ENCODE data around the gene KIFBP. TPM values are rescaled to one million over a fixed set of nuclear protein-coding genes. Genes with fewer than 3 reads are reported as not detected.

KIFBP gene
- total RNA-seq, 1 experiment from 2014 or later, result 44.7 TPM

GRCh38 chr10:68997211-68997610 is 8.6 kb downstream of the KIFBP start:
- Histone ChIP-seq H4K8ac (replicated peaks; ENCODE audit: insufficient read length, low read depth, low read length) (no peak overlapping the region), H3K4ac (ENCODE audit: low read depth, low read length) (no peak overlapping the region), H3K79me2 (ENCODE audit: insufficient read depth, low read length) (peaks cover 11% of the 10 kb centered on the region; the same call in 1 of the 2 replicates), H3K27ac (ENCODE audit: insufficient read length, low read depth, low read length) (no peak overlapping the region), H3K9me3 (ENCODE audit: control insufficient read depth, low read depth, low read length) (no peaks in the 10 kb centered on the region), H2BK120ac (ENCODE audit: low read depth, low read length, poor library complexity, severe bottlenecking) (no peak overlapping the region), H4K91ac (ENCODE audit: insufficient read length, low read depth, low read length) (no peak overlapping the region), H3T11ph (ENCODE audit: low read length) (no peak overlapping the region), H2BK12ac (ENCODE audit: insufficient read length, low read depth, low read length) (no peak overlapping the region), H2BK20ac (ENCODE audit: low read depth, low read length, poor library complexity, severe bottlenecking) (no peak overlapping the region), H3K9ac (ENCODE audit: extremely low read depth, insufficient read length, low read length) (no peak overlapping the region), H3K27me3 (ENCODE audit: insufficient read depth, low read length) (no peaks in the 10 kb centered on the region), H3K4me1 (ENCODE audit: insufficient read depth, low read length) (no peaks in the 10 kb centered on the region), H3K18ac (ENCODE audit: insufficient read length, low read depth, low read length) (no peak overlapping the region), H3K4me2 (ENCODE audit: insufficient read depth, insufficient read length, low read length) (no peak overlapping the region), H3K23ac (ENCODE audit: insufficient read length, low read depth, low read length) (no peak overlapping the region), H2AK5ac (ENCODE audit: insufficient read length, low read length) (no peak overlapping the region), H2AFZ (ENCODE audit: low read length) (no peak overlapping the region), H2BK15ac (ENCODE audit: low read depth, low read length) (no peak overlapping the region), H3K79me1 (ENCODE audit: insufficient read depth, low read depth, low read length, poor library complexity, severe bottlenecking) (no peaks in the 10 kb centered on the region), H2BK5ac (ENCODE audit: insufficient read length, low read length) (no peak overlapping the region), H3K56ac (ENCODE audit: insufficient read length, low read depth, low read length) (no peak overlapping the region), H3K23me2 (ENCODE audit: insufficient read length, low read depth, low read length, poor library complexity, severe bottlenecking) (no peaks in the 10 kb centered on the region), H4K20me1 (ENCODE audit: control insufficient read depth, insufficient read depth, insufficient read length) (no peaks in the 10 kb centered on the region), H3K14ac (ENCODE audit: insufficient read depth, low read length) (no peak overlapping the region), H4K5ac (ENCODE audit: insufficient read length, low read depth, low read length) (no peak overlapping the region)
- Mint-ChIP-seq H3K27me3 (ENCODE audit: low read depth) (no peaks in the 10 kb centered on the region), H3K36me3 (ENCODE audit: insufficient read depth in 1 of 3, low read depth in 3 of 3) (peaks cover 2 to 18% (median 15%) of the 10 kb centered on the region in 3 experiments; a peak in 5 of 7 replicates), H3K4me1 (peaks cover 5 to 8% of the 10 kb centered on the region in 2 experiments), H3K4me3 (no peak overlapping the region), H3K9me3 (no peaks in the 10 kb centered on the region), H3K27ac (peak overlapping the region in 1 of 3 experiments; percentile 55; a peak in 2 of 7 replicates)
- DNase-seq, result no peak
- WGBS (ENCODE audit: extremely low coverage, insufficient read length, low lambda C conversion rate), result no CpG with 5 or more reads among the region's 3 CpGs
- TF ChIP-seq, protein P1, sequence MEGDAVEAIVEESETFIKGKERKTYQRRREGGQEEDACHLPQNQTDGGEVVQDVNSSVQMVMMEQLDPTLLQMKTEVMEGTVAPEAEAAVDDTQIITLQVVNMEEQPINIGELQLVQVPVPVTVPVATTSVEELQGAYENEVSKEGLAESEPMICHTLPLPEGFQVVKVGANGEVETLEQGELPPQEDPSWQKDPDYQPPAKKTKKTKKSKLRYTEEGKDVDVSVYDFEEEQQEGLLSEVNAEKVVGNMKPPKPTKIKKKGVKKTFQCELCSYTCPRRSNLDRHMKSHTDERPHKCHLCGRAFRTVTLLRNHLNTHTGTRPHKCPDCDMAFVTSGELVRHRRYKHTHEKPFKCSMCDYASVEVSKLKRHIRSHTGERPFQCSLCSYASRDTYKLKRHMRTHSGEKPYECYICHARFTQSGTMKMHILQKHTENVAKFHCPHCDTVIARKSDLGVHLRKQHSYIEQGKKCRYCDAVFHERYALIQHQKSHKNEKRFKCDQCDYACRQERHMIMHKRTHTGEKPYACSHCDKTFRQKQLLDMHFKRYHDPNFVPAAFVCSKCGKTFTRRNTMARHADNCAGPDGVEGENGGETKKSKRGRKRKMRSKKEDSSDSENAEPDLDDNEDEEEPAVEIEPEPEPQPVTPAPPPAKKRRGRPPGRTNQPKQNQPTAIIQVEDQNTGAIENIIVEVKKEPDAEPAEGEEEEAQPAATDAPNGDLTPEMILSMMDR (conservative IDR thresholded peaks at IDR 0.05), result no peak
